CMK (cell line): ENCODE data around the gene OGFR.

Source experiments
- DNase-seq: peaks from one replicate; pipeline ENCODE4 v3.0.0-alpha.2; 2010; ENCODE audit warnings: low read depth

Gene OGFR

DNA sequence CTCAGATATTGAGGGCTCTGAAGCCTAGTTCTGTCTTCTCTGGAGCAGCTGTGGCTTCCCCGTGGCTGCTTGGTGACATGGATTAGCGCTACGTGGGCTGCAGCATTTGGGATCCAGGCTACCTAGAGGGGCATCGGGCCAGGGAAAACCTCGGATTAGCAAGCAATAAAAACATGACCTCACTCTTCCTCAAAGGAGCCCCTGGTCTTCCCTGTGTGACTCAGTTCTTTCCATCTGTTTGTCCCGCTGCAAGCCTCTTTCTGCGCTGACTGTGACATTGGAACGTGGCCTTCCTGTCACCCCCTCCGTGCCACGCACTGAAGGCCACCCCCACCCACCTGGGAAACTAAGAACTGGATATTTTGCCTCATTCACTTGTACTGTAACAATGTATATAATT lies 4.8 kb upstream of the OGFR start:
- no peak for DNase-seq

DNA sequence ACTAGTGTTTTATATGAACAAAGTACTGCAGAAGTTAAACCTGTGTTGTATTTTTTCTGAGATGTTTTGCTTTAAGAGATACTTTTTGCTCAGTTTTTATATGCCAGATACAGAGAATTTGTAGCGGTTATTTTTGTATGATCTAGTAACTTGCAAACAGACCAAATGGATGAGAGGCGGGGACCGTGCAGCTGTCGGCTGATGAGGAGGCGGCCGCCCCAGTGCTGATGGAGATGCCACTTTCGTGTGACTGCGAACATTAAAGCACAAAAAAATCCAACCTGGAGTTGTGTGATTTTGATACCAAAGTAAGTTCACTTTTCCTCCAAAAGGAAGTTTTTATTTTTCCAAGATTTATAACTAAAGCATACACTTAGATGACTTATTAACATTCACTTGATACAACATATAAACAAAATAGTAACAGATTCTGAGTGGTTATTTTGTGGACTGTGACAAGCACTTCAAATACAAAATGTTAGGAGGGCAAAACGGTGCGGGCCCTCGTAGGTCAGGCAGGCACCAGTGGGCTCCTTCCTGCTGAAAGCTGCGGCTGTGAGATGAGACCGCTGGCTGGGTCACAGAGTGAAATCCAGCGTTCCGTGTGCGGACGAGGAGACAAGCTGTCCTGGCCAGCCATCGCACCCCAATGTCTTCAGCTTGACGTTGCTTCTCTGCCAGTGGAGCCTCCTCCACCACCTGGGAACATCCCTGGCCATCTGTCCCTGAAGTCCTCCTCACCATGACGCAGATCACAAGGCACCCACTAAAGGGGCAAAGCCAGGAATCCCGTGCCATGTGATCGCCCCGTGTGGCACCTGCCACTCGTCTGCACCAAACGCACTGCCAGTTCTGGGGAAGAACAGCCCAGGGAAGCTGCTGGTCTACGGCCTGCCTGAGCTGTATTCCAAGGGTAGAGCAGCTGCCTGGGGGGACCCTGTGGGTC lies 4.0 kb upstream of the OGFR start:
- DNase-seq: no peak

DNA sequence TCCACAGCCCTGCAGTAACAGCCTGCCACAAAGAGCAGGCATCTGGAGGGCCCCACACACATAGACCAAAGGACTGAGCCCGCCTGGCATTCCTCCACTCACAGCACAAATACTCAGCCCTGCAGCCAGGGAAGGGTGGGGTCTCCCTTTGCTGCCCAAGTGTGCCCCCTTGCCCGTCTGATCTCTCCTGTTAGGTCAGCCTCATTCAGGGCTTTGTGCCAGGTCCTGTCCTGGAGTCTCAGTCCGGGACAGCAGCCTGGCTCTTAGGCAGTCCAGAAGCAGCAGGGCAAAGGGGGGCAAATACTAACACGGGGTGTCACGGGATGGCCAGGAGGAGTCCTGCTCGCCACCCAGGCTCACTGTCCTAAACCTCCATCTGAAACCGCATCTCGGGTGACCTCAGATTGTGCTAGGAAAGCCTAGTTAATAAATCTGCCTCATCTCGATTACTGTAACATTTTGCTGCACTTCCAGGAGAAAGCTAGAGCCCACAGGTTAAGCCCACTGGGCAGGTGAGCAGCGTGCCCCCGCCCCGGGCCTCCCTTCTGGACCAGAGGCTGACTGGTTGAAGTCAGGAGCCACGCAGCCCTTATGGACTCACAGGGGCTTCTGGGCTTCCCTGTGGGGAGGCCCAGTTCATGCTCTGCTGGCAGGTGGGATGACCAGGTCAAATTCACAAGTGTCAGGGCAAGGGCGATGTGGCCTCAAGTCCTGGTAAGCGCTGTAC lies 3.2 kb upstream of the OGFR start:
- no peak for DNase-seq

GRCh38 chr20:62802026-62802712 lies 2.5 kb upstream of the OGFR start:
- no peak for DNase-seq

- no peak for DNase-seq
Observed at GRCh38 chr20:62804021-62804626, 511 bp upstream of the OGFR start.

DNA sequence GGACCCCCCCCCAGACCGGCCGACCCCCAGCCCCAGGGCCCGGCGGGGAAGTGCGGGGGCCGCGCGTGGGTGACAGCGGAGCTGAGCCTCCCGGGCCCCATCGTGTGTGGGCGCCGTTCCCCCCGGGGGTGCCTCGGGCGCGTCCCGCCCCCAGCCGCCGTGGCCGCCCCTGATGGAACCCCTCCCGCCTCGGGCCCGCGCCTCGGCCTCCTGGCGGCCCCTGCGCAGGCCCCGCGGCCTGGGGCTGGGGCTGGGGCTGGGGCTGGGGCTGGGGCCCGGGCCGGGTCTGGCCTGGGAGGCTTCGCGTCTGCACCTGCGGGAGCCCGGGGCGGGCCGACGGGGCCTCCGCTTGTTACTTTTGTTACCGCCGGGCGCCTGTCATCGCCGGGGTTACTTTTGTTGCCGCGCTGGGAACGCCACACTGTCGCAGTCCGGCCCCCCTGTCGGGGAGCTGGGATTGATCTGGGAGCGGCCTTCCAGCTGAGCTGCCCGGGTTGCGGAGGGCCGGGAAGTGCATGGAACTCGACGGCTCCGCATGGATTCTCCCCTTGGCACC lies 598 bp downstream of the OGFR start:
- DNase-seq: no peak

DNA sequence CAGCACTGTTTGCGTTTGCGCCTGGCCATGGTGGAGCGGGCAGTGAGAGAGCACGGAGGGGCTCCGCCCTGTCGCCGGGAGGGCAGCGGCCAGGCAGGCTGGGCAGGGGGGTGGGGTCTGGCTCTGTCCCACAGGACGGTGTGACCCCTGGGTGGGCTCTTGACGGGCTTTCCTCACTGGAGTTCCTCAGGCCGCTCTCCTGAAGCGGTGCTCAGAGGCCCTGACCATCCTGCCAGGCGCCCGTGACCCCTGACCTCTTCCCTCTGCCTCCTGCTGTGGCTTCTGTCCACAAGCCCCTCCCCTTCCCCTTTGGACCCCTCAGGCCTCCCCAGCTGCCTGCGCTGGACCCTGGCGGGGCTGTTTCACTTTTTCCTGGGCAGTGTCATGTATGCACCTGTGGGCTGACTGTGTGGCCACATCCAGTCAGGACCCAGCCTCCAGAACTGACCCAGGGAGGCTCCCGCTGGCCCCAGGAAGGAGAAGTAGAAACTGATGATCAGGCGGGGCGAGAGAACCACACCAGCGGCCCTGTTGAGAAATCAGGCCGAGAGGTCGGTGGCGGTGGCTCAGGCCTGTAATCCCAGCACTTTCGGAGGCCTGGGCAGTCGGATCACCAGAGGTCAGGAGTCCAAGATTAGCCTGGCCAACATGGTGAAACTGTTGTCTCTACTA lies 1.2 kb downstream of the OGFR start:
- DNase-seq: no peak

- no peak for DNase-seq
Observed at GRCh38 chr20:62806383-62807050, 1.9 kb downstream of the OGFR start.

DNA sequence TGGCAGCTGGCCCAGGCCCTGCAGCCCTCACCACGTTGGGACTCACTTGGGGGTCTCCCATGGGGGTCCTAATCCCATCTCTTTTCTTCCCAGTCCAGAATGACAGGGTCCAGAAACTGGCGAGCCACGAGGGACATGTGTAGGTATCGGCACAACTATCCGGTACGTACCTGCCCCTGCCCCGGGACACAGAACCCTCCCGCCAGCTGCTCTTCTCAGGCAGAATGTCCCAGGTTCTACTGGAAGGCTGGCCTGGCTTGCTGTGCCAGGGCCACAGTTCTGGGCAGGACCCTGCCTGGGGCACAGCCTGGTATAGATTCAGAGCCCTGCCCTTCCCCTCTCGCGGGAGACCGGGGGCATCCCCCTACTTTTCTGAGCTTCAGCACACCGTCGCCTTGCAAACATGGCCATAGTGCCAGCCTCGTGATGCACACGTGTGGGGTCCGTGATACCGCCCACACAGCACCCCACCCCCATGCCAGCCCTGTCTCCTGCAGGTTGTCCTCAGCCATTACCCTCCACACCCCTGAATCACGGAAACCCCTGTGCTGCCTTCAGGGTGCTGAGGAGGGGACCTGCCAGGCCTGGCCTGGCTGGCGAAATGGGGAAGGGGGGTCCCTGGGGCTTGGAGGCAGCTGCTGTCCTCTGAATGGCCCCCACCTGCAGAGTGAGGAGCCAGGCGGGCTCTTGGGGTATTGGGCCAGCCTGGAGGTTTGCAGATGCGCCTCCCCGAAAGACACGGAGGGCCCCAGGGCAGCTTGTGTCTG lies 3.0 kb downstream of the OGFR start:
- DNase-seq: no peak

DNA sequence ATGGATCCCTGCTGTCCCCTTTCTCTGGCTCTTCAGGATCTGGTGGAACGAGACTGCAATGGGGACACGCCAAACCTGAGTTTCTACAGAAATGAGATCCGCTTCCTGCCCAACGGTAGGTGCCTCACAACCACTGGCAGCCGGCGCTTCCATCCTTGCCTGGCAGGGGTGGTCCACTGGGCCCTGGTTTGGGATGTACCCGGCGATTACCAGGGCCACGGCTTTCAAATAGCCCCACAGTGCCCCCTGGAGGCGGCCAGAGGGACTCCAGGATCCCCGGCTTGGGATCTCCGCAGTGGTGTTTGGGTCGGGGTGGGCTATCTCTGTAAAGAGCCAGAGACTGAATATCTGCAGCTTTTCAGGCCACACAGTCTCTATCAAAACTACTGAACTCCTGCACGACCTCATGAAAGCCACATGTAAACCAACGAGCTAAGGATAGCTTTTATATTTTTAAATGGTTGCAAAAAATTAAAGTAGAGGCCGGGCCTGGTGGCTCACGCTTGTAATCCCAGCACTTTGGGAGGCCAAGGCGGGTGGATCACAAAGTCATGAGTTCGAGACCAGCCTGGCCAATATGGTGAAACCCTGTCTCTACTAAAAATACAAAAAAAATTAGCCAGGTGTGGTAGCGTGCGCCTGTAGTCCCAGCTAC lies 3.7 kb downstream of the OGFR start:
- no peak for DNase-seq

GRCh38 chr20:62809530-62810428 lies 5.1 kb downstream of the OGFR start:
- no peak for DNase-seq

DNA sequence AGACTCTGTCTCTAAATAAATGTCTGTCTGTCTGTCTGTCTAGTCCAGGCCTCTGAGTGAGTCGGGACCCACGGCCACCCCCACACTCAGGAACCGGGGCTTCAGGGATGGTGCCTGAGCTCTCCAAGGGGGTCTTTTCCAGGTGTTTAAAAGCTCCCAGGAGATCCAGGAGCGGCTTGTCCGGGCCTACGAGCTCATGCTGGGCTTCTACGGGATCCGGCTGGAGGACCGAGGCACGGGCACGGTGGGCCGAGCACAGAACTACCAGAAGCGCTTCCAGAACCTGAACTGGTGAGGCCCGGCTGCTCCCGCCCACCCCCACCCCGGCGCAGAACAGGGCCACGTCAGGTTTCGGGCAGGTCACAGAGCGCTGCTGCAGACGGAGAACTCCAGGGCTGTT lies 6.7 kb downstream of the OGFR start:
- DNase-seq: no peak

DNA sequence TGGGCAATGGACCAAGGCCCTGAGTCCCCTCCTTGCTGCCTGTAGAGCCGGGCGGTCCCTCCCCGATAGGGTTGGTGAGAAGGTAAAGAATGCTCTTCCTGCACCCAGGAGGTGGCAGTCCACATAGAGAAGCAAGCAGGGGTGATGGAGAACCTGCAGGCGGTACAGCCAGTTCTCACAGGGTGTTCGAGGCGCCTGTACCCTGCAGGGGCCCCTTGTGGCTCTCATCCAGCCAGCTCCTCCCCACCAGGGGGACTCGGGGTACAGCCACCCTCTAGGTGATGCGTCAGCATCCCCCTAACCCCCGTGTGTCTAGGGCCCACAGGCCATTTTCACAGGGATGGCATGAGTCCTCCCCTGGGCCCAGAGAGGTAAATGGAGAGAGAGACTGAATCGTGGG lies 7.1 kb downstream of the OGFR start:
- no peak for DNase-seq

- DNase-seq: no peak
Observed at GRCh38 chr20:62812181-62812906, 7.7 kb downstream of the OGFR start.

GRCh38 chr20:62812907-62813200 lies 8.2 kb downstream of the OGFR start:
- no peak for DNase-seq

GRCh38 chr20:62813588-62813987 lies 9.0 kb downstream of the OGFR start:
- DNase-seq: no peak

DNA sequence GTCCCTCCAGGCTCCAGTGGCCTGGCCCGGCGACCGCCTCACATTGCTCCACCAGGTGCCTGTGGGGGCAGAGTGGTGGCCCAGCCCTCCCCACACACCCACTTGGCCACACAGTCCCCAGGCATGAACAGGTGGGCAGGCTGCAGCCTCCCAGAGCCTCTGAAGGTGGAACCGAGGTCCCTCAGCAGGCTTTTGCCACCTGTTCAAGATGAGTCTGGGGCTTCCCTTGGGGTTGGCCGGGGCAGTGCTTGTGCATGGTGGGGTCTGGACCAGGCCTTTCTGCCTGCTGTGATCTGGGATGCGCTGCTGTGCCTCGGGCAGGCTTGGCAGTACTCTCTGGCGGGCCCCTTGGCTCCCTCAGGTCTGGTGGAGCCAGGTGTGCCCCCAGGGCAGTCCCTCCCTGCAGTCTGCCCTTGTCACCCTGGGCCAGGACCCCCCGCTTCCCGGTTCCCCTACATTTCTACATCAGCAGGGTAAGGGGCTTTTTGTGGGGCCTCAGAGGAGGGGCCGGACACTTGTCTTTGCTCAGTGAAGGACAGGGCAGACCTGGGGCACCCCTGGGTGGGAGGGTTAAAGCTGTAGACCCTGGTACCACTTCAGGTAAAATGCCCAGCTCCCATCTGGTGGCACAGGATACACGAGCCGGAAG lies 9.5 kb downstream of the OGFR start:
- DNase-seq: no peak

- DNase-seq: no peak
Observed at GRCh38 chr20:62814709-62815065, 10.1 kb downstream of the OGFR start.
